ENCODE results near the gene FRMD3. TPM values are rescaled to one million over a fixed set of nuclear protein-coding genes. Genes with fewer than 3 reads are reported as not detected.

The FRMD3 gene
- total RNA-seq, 1 donor from 2014 or later = 0.65 TPM

- H3K9me3 Mint-ChIP-seq (ENCODE audit: low read depth) = peaks cover 3% of the 10 kb centered on the region
- H3K27me3 Mint-ChIP-seq = no peaks in the 10 kb centered on the region
- no peak overlapping the region for H3K4me3 Mint-ChIP-seq (ENCODE audit: low read depth)
- no peaks in the 10 kb centered on the region for H3K4me1 Mint-ChIP-seq (ENCODE audit: low read depth)
- H3K27ac Mint-ChIP-seq = no peak overlapping the region
- DNase-seq (ENCODE audit: low spot score, unreplicated experiment) = no peak
- no peak for TF ChIP-seq CTCF (IDR thresholded peaks at IDR 0.05; ENCODE audit: unreplicated experiment)
- no peaks in the 10 kb centered on the region for H3K36me3 Mint-ChIP-seq (ENCODE audit: insufficient read depth)
Measured at GRCh38 chr9:83477571-83477970, 60.6 kb downstream of the FRMD3 start.

- H3K27me3 Mint-ChIP-seq = no peaks in the 10 kb centered on the region
- H3K9me3 Mint-ChIP-seq (ENCODE audit: low read depth) = peaks cover 3% of the 10 kb centered on the region
- no peaks in the 10 kb centered on the region for H3K4me1 Mint-ChIP-seq (ENCODE audit: low read depth)
- H3K4me3 Mint-ChIP-seq (ENCODE audit: low read depth) = no peak overlapping the region
- no peak overlapping the region for H3K27ac Mint-ChIP-seq
- DNase-seq (ENCODE audit: low spot score, unreplicated experiment) = no peak
- TF ChIP-seq CTCF (IDR thresholded peaks at IDR 0.05; ENCODE audit: unreplicated experiment) = no peak
- no peaks in the 10 kb centered on the region for H3K36me3 Mint-ChIP-seq (ENCODE audit: insufficient read depth)
Measured at GRCh38 chr9:83477120-83477519, 61.1 kb downstream of the FRMD3 start.

- no peaks in the 10 kb centered on the region for H3K4me1 Mint-ChIP-seq (ENCODE audit: low read depth)
- no peak overlapping the region for H3K27ac Mint-ChIP-seq
- no peaks in the 10 kb centered on the region for H3K27me3 Mint-ChIP-seq
Measured at GRCh38 chr9:83476513-83476912, 61.7 kb downstream of the FRMD3 start.

GRCh38 chr9:83475741-83476140 is 62.5 kb downstream of the FRMD3 start:
- Mint-ChIP-seq H3K4me3 (ENCODE audit: low read depth) (no peak overlapping the region), H3K36me3 (ENCODE audit: insufficient read depth) (no peaks in the 10 kb centered on the region), H3K4me1 (ENCODE audit: low read depth) (no peaks in the 10 kb centered on the region), H3K27me3 (no peaks in the 10 kb centered on the region), H3K27ac (no peak overlapping the region), H3K9me3 (ENCODE audit: low read depth) (peaks cover 3% of the 10 kb centered on the region)
- no peak for DNase-seq (ENCODE audit: low spot score, unreplicated experiment)
- TF ChIP-seq CTCF (IDR thresholded peaks at IDR 0.05; ENCODE audit: unreplicated experiment) = no peak

More at GRCh38 chr9:83476513-83476912, 61.7 kb downstream of the FRMD3 start:
- TF ChIP-seq CTCF (IDR thresholded peaks at IDR 0.05; ENCODE audit: unreplicated experiment) = no peak
- Mint-ChIP-seq H3K9me3 (ENCODE audit: low read depth) (peaks cover 3% of the 10 kb centered on the region), H3K4me3 (ENCODE audit: low read depth) (no peak overlapping the region), H3K36me3 (ENCODE audit: insufficient read depth) (no peaks in the 10 kb centered on the region)
- no peak for DNase-seq (ENCODE audit: low spot score, unreplicated experiment)

- Mint-ChIP-seq H3K9me3 (ENCODE audit: low read depth) (peaks cover 3% of the 10 kb centered on the region), H3K27ac (no peak overlapping the region), H3K4me3 (ENCODE audit: low read depth) (no peak overlapping the region), H3K4me1 (ENCODE audit: low read depth) (no peaks in the 10 kb centered on the region), H3K27me3 (peaks cover 2% of the 10 kb centered on the region), H3K36me3 (ENCODE audit: insufficient read depth) (no peaks in the 10 kb centered on the region)
- TF ChIP-seq CTCF (IDR thresholded peaks at IDR 0.05; ENCODE audit: unreplicated experiment) = no peak
- no peak for DNase-seq (ENCODE audit: low spot score, unreplicated experiment)
Measured at GRCh38 chr9:83474631-83475030, 63.6 kb downstream of the FRMD3 start.

Measured in progenitor cell of endocrine pancreas (in vitro differentiated cells).